GM23338 (cell line): ENCODE measurements around the gene CYP2C19.

Experiments used
- EZH2 ChIP-seq: fragments of 200-600 bp; sonication (generic); IDR thresholded peaks from one replicate; pipeline ENCODE4 v1.8.0; 2017; ENCODE audit warnings: antibody characterized with exemption, mild to moderate bottlenecking, low read depth; ENCODE audit not compliant: unreplicated experiment
- POLR2AphosphoS5 ChIP-seq: IDR thresholded peaks from 2 replicates; pipeline ENCODE4 v1.6.1; 2016; ENCODE audit warnings: antibody characterized with exemption, low read depth
- TF ChIP-seq, protein P1 (sequence below), 2 experiments: fragments of 200-600 bp in 1 of 2; sonication (generic) in 1 of 2; conservative IDR thresholded peaks; 2 replicates each; pipeline versions ENCODE4 v1.5.1 to v1.6.1; 2016 to 2017; ENCODE audit warnings: antibody characterized with exemption in 2 of 2, low read depth in 2 of 2, mild to moderate bottlenecking in 2 of 2, moderate library complexity in 1 of 2

DNA sequence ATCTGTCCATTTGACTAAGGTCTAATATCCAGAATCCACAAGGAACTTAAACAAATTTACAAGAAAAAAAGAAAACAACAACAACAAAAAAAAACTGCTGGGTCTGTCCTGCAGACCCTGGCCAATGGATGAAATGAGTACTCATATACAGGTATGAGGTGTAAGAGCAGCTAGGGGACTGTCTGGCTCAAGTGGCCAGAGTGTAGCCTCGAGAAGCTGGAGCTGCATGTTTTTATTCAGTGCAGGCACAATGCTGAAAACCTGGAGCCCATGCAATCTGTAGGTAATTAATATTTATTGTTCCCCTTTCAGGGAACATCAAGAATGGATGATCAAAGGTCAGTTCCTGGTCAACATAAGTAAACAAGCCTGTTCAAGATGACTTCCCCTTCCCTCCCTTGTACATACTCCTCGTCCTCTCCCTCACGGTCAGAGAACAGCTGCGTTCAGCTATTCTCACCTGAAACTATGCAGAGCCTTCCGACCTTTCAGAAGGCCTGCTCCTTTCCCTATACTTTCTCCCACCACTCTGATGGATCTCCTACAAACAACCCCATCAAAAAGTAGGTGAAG, 15.5 kb downstream of the CYP2C19 start:
- TF ChIP-seq EZH2 (no peak), POLR2AphosphoS5 (no peak)
- TF ChIP-seq, protein P1, sequence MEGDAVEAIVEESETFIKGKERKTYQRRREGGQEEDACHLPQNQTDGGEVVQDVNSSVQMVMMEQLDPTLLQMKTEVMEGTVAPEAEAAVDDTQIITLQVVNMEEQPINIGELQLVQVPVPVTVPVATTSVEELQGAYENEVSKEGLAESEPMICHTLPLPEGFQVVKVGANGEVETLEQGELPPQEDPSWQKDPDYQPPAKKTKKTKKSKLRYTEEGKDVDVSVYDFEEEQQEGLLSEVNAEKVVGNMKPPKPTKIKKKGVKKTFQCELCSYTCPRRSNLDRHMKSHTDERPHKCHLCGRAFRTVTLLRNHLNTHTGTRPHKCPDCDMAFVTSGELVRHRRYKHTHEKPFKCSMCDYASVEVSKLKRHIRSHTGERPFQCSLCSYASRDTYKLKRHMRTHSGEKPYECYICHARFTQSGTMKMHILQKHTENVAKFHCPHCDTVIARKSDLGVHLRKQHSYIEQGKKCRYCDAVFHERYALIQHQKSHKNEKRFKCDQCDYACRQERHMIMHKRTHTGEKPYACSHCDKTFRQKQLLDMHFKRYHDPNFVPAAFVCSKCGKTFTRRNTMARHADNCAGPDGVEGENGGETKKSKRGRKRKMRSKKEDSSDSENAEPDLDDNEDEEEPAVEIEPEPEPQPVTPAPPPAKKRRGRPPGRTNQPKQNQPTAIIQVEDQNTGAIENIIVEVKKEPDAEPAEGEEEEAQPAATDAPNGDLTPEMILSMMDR (conservative IDR thresholded peaks at IDR 0.05; ENCODE audit: low read depth in 2 of 2) = no peak
